ENCODE results near the gene ISG20. TPM values are rescaled to one million over a fixed set of nuclear protein-coding genes. Genes with fewer than 3 reads are reported as not detected.

Gene ISG20
- total and polyA plus RNA-seq, 7 donors, result 1.9 to 177 (median 20.1) TPM

GRCh38 chr15:88674661-88675060 is 35.8 kb downstream of the ISG20 start:
- intact Hi-C loops (cut with DNase I), result no loop called here
- Histone ChIP-seq H3K27ac (no peak overlapping the region), H3K27me3 (no peaks in the 10 kb centered on the region), H3K9me3 (no peaks in the 10 kb centered on the region), H3K4me1 (no peaks in the 10 kb centered on the region), H3K4me3 (no peak overlapping the region), H3K36me3 (no peaks in the 10 kb centered on the region)
- TF ChIP-seq EP300 (IDR thresholded peaks at IDR 0.05) (no peak), POLR2A (IDR thresholded peaks at IDR 0.05) (no peak), CTCF (IDR thresholded peaks at IDR 0.05) (no peak), POLR2AphosphoS5 (IDR thresholded peaks at IDR 0.05) (no peak)
- 76 to 85% methylated on average over 4 of the region's 4 CpGs for WGBS, 2 donors
- DNase-seq, result no peak

GRCh38 chr15:88678755-88679154 is 39.9 kb downstream of the ISG20 start:
- intact Hi-C loops (cut with DNase I), result no loop called here
- no peaks in the 10 kb centered on the region for H3K4me1 ChIP-seq
- H3K27ac ChIP-seq, result no peak overlapping the region
- H3K27me3 ChIP-seq, result no peaks in the 10 kb centered on the region
- H3K36me3 ChIP-seq, result no peaks in the 10 kb centered on the region
- WGBS, 2 donors, result 88 to 94% methylated on average over 6 of the region's 6 CpGs
- DNase-seq, result no peak
- no peaks in the 10 kb centered on the region for H3K9me3 ChIP-seq
- no peak overlapping the region for H3K4me3 ChIP-seq
- TF ChIP-seq CTCF (IDR thresholded peaks at IDR 0.05), result no peak
- TF ChIP-seq EP300 (IDR thresholded peaks at IDR 0.05), result no peak
- TF ChIP-seq POLR2AphosphoS5 (IDR thresholded peaks at IDR 0.05), result no peak
- no peak for TF ChIP-seq POLR2A (IDR thresholded peaks at IDR 0.05)

GRCh38 chr15:88680241-88681001 is 41.6 kb downstream of the ISG20 start:
- DNase-seq, result no peak
- H3K27ac ChIP-seq, result no peak overlapping the region
- no peaks in the 10 kb centered on the region for H3K4me1 ChIP-seq
- H3K36me3 ChIP-seq, result no peaks in the 10 kb centered on the region
- no peak overlapping the region for H3K4me3 ChIP-seq
- TF ChIP-seq POLR2AphosphoS5 (IDR thresholded peaks at IDR 0.05) (no peak), EP300 (IDR thresholded peaks at IDR 0.05) (no peak), CTCF (IDR thresholded peaks at IDR 0.05) (no peak), POLR2A (IDR thresholded peaks at IDR 0.05) (no peak)
- no peaks in the 10 kb centered on the region for H3K9me3 ChIP-seq
- WGBS, 2 donors, result 91 to 94% methylated on average over 13 of the region's 13 CpGs
- intact Hi-C loops (cut with DNase I), result no loop called here
- H3K27me3 ChIP-seq, result no peaks in the 10 kb centered on the region

GRCh38 chr15:88681610-88682221 is 42.9 kb downstream of the ISG20 start:
- DNase-seq, result no peak
- Histone ChIP-seq H3K9me3 (no peaks in the 10 kb centered on the region), H3K27me3 (no peaks in the 10 kb centered on the region), H3K4me1 (no peaks in the 10 kb centered on the region), H3K4me3 (no peak overlapping the region), H3K36me3 (no peaks in the 10 kb centered on the region), H3K27ac (no peak overlapping the region)
- intact Hi-C loops (cut with DNase I), result no loop called here
- no peak for TF ChIP-seq CTCF (IDR thresholded peaks at IDR 0.05)
- TF ChIP-seq POLR2A (IDR thresholded peaks at IDR 0.05), result no peak
- TF ChIP-seq POLR2AphosphoS5 (IDR thresholded peaks at IDR 0.05), result no peak
- TF ChIP-seq EP300 (IDR thresholded peaks at IDR 0.05), result no peak
- WGBS, 2 donors, result 43 to 60% methylated on average over 13 of the region's 13 CpGs

Measured in sigmoid colon (tissue), 7 donors.